Panc1 (cell line): ENCODE measurements around the gene CRYBG1.

Experiments
- POLR2AphosphoS5 ChIP-seq: IDR thresholded peaks from 2 replicates; pipeline ENCODE4 v1.6.1; 2012; ENCODE audit warnings: mild to moderate bottlenecking, low read depth, low read length, moderate library complexity
- SIN3A ChIP-seq: IDR thresholded peaks from 2 replicates; pipeline ENCODE4 v1.6.1; 2012; ENCODE audit warnings: low read depth, mild to moderate bottlenecking, low read length, moderate library complexity, borderline replicate concordance; ENCODE audit not compliant: insufficient read depth
- TCF7L2 ChIP-seq: IDR thresholded peaks from 2 replicates; pipeline ENCODE4 v1.6.1; 2011; ENCODE audit warnings: mild to moderate bottlenecking, low read depth, low read length, inconsistent platforms
- TF ChIP-seq, protein P1 (sequence below): fragments of 450-650 bp; IDR thresholded peaks from 2 replicates; pipeline ENCODE4 v1.5.1; 2017; ENCODE audit warnings: mild to moderate bottlenecking

DNA sequence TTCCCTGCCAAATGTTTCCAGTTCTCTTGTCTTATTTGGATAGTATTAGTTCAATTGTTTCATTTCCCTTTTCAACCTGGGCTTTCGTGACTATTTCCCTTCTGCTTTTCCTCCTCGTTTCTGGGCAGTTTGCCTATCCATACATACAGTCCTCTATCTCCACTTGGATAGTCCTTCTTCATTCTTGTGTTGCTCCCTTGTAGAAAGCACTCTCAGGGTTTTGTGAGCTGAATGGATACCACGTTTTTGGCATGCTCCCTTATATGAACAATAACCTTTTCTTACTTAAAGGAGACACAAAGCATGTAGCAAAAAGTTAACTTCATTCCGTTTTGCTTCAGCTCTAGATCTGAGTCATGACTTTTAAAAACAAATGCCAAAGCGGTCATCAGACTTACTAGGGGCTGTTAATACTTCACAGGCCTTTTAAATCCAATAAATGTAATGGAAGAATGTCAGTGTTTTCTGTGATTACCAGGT is 16.6 kb downstream of the CRYBG1 start:
- TF ChIP-seq POLR2AphosphoS5 (no peak), SIN3A (no peak), TCF7L2 (no peak)
- TF ChIP-seq, protein P1, sequence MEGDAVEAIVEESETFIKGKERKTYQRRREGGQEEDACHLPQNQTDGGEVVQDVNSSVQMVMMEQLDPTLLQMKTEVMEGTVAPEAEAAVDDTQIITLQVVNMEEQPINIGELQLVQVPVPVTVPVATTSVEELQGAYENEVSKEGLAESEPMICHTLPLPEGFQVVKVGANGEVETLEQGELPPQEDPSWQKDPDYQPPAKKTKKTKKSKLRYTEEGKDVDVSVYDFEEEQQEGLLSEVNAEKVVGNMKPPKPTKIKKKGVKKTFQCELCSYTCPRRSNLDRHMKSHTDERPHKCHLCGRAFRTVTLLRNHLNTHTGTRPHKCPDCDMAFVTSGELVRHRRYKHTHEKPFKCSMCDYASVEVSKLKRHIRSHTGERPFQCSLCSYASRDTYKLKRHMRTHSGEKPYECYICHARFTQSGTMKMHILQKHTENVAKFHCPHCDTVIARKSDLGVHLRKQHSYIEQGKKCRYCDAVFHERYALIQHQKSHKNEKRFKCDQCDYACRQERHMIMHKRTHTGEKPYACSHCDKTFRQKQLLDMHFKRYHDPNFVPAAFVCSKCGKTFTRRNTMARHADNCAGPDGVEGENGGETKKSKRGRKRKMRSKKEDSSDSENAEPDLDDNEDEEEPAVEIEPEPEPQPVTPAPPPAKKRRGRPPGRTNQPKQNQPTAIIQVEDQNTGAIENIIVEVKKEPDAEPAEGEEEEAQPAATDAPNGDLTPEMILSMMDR: no peak
